Measurements from ENCODE around the gene MYLK.
"Not testable (repeated sequence)": the region's sequence is repeated elsewhere in the genome, so short reads cannot be mapped to it uniquely, and the experiment has no call there.

Gene MYLK

DNA sequence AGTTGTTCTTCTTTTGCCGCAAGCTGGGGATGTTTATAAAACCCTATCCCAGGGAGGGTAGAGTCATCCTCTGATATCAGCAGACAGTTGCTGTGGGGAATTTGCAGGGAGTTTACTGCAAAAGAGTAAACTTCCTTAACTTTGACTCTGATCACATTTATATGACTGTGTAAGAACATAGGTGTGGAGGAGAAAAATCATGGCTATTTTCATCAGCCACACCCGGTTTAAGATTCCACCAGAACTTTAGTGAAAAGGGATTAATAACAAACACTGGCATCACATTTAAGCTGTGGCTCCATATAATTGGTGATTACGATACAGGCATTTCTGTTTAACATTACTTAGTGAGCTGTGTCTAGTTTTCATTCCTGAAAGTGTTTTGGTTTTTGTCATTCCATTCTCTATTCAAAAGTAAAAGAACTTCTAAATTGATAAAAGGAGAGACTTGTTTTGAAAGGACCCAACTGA, 143.1 kb downstream of the MYLK start:
- no peak for DNase-seq

DNA sequence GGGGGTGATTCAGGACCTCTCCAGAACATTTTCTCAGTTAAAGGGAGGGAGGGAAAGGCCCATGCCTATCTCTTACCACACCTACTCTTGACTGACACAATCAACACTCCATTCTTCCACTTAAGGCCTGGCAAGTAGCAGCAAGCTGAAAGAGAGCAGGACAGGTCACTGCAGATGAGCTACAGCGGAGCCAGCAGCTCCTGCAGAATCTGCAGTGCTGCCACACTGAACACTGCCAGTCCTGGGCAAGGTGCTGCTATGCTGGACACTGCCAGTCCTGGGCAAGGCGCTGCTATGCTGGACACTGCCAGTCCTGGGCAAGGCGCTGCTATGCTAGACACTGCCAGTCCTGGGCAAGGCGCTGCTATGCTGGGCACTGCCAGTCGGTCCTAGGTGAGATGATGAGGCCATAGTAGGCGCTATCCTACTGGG, 143.7 kb downstream of the MYLK start:
- DNase-seq = no peak

DNA sequence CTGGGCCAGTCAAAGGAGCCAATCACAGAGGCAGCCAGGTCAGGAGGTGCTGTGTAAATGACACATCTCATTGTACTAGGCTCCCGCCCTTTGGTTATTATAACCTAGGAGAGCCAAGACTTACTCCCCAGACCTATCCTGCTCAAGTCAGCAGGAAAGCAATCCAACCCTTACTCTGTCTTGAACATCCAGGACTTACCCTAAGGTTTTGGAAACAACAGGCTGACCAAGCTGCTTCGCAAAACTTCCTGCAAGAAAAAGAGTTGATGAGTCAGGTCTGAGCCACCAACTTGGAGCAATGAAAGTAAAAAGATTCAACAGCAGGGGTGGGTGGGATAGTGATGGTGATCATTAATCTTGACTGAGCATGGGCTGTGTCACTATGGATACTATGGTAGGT, 144.4 kb downstream of the MYLK start:
- no peak for DNase-seq

DNA sequence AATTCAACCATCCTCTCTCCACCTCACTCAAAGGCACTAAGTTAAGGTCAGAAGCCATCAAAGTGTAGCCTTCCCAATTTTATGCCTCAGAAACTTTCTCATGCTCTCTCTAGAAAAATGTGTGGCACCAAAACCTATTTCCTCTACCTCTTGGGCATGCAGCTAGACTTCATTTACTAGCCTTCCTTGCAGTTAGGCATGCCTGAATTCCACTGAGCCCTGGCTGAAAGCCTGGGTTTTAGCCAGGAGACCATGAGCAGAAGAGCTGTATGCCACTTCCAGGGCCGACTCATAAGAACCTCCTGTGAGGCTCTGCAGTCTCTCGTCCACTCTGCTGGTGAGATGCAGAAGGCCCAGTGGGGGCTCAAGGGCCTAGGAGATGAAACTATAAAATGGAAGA, 145.0 kb downstream of the MYLK start:
- no peak for DNase-seq

DNA sequence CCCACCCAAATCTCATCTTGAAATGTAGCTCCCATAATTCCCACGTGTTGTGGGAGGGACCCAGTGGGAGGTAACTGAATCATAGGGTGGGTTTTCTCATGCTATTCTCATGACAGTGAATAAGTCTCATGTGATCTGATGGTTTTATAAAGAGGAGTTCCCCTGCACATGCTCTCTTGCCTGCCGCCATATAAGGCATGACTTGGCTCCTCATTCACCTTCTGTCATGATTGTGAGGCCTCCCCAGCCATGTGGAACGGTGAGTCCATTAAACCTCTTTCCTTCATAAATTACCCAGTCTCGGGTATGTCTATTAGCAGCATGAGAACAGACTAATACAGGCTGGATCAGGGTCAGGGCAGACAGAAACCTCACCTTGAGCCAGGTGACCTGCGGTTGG, 145.6 kb downstream of the MYLK start:
- not testable (repeated sequence) for DNase-seq

DNA sequence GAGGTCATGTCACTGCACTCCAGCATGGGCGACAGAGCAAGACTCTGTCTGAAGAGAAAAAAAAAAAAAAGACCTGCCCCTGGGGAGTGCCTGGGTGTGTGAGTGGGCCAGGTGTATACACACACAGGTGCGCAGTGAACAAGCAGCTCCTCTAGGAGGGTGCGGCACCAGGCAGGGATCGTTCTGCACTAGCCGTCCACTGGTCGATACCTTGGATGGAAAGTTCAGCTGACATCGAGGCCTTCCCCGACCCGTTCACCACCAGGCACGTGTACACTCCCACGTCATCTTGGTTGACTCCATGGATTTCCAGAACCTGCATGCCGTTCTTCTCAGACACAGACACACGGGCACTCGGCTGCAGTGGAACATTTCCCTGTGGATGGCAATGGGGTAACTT, 147.0 kb downstream of the MYLK start:
- DNase-seq = no peak

DNA sequence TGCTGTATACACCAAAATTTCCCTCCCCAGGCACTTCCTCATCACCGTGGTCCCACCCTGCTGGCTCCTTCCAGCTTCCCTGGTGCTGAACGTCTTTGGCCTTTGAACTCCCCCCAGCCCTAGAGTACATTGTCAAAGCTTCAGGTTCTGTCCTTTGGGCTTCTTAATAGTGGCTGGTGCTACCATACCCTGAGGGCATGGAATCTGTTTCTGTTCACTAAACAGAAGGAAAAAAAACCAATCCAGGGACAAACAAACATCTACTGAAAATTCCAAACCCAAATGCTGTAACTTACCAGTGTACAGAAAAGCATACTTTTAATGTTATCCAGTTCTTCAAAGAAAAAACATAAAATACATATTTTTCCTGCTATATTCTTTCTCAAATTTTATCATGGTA, 148.7 kb downstream of the MYLK start:
- no peak for DNase-seq

DNA sequence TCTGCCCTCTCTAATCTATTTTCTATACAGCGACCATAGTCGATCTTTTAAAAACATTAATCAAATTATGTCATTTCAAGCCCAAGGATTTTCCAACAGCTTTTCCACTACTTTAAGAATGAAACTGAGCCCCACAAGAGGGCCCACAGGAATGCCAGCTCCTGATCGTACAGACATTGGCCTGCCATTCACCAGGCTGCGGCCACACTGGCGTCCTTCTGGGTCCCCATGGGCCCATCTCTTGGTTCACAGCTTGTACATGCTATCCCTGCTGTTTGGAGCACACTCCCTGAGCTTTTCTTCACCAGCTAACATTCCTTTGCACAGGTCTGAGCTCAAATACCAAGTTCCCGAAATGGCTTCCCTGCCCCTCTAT, 149.6 kb downstream of the MYLK start:
- no peak for DNase-seq

DNA sequence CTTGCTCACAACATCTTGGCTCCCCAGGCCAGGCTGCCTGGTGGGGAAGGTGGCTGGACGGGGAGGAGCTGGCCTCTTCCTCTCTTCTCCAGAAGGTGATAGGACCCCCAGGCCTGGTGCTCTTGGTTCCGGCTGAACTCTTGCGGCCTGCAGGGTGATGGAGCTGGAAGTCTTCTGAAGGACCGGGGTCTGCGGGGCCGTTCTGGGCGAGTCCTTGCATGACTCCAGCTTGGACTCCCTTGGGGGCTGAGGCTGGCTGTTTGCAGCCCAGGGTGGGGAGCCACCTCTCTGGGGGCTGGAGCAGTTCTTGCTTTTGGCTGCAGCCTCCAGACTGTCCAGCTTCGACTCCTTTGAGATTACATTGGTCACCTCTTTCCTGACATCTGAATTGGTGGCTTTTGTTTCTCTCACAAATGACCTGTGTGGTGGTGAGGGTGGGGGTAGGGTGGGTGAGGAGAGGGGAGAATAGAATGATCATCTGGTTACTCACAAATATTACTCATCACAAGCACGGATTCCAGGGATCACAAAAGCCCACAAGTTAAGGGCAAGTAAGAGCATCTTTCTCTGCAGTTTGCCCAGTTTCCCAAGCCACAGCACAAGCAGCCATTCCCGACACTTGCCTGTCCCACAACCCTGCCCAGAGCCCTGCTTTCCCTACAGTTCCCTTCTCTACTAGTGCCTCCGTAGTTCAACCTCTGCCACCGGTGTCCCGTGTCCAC, 150.2 kb downstream of the MYLK start:
- DNase-seq = no peak

DNA sequence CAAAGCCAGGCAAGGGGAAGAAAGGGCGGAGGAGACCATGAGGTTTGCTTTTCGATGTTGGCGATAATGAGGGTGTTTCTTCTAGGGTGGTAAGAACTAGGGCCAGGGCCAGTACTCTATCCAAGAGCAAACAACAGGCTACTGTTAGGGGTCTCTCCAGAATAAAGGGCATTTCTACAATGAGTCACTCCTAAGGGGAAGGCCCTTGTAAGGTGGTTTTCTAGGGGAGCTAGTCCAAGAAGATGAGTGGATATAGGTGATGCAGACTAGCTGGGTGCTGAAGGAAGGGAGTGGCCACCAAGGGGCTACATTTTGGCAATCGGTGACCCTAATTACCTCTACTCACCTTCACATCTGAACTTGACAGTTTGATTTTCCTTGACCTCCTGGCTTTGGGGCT, 150.8 kb downstream of the MYLK start:
- no peak for DNase-seq

DNA sequence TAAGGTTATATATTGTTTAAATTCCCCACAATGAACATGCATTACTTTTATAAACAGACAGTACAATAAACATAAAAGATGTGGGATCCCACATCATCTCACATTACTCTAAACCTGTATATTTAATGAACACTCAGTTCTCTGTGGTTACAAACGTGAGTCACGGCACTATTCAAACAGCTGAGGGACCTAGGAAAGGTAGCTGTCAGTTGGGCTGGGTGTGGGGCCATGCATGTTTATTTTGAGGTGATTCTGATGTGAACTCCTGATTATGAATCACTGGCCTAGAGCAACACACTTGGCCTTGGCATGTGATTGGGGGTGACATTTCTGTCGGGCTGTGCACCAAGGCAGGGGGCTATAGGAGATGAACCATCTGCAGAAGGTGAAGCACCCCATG, 151.7 kb downstream of the MYLK start:
- DNase-seq = no peak

DNA sequence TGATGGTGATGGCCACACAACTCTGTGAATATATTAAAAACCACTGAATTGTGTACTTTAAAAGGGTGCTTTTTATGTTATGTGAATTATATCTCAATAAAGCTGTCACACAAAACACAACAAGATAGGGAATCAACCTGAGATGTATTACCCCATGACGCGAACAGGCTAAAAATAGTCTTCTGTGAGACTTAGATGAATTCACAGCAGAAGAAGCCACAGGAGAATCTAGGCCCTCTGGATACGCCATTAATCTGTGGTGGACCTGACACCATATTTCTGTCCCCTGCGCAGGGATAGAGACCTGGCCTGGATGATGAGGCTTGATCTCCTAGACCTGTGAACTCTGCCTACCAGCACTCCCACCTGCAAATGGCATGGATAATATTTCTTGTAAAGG, 153.3 kb downstream of the MYLK start:
- no peak for DNase-seq

DNA sequence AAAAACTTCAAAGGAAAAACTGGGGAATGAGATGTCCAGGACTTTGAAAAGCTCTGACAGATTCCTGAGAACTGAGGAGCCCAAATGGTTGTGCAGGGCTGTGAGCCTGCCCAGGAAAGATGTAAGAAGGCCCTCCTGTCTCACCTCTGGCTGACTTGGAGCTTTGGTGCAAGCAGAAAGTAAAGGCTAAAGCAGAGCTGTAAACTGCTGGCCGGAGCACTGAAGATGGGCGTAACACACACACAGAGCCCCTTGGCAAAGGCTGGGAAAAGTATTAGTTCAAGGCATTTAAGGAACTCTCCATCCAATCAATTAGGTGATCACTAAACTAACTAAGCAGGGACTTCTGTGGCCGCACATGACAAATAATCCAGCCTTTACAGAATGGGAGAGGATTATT, 155.1 kb downstream of the MYLK start:
- DNase-seq = no peak

DNA sequence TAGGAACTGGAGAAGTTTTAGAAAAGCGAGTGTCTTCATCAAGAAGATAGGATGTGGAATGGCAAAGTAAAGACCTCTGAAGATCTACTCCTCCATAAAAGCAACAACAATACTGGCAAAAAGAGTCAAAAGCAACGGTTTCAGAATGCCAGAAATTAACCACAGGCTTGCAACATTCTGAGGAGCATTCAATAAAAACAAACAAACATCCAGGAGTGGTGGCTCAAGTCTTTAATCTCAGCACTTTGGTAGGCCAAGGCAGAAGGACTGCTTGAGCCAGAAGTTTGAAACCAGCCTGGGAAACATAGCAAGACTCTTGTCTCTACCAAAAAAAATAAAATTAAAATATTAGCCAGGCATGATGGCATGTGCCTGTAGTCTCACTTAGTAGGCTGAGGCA, 156.1 kb downstream of the MYLK start:
- no peak for DNase-seq

DNA sequence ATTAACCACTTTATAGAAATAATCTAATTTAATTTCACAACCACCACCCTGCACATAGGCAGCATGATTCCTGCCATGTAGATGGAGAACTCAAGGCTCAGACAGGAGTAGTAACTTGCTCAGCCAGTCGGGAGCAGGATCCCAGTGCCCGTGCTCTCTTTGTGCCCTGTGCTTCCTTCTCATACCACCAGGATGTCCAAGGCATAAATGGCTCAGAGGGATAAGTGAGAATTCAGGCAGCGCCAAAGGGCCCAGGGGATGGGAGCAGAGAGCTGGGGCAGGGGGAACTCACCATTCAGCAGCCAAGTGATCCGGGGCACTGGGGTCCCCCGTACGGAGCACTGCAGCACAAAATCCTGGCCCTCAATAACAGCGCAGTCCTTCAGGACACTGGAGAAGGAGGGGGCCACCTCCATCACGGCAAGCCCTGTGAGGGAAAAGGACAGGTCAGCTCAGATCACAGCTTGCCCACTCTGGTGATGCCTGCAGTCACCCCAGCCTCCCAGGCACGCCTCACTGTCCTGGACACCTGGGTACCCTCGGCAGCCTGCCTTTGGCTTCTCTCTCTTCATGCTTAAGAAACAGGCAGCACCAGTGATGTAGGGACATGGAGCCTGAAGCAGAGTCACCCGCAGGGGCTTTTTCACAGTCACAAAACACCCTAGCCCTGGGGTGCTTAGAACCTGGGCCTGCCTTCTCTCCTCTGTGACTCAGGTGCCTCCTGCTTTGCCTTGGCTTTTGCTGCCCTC, 158.3 kb downstream of the MYLK start:
- no peak for DNase-seq

DNA sequence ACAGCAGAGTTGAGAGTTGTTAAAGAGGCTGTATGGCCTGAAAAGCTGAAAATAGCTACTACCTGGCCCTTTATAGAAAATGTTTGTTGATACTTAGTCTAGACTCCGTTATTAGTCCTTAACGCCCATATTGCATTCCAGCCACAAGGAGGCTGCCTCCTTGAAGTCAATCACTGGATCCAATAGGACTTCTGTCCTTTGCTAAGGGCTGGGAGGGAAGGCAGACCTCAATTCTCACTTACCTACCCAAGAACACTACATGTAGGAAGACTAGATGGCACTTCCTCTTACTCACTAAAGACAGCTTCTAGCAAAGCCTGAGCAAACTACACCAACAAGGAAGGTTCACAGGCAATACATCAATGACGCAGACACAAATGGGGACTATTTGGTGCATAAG, 159.8 kb downstream of the MYLK start:
- DNase-seq = no peak

DNA sequence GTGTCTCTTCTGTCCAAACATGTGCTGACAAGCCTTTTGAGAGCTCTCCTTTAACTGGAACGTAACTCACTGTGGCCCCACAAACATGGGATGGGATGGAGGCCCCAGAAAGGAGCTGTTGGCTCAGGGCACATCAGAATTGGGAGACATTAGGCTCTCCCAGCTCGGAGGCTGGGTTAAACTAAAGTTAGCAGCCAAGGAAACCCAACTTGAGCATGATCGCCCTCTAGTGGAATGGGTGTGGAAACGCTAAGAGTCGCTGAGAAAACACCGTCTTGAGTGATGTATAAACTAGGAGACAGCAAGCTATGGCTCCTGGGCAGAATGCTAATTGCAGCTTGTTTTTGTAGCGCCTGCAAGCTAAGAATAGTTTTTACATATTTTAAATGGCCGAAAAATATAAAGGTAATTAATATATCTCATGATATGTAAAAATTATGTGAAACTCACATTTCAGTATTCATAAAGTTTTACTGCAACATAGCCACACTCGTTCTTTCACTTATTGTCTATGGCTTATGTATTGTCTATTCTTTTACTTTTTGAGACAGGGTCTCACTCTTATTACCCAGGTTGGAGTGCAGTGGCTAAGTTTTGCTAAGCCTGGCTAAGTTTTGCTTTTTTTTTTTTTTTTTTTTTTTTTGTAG, 160.5 kb downstream of the MYLK start:
- DNase-seq = peak; percentile 20

DNA sequence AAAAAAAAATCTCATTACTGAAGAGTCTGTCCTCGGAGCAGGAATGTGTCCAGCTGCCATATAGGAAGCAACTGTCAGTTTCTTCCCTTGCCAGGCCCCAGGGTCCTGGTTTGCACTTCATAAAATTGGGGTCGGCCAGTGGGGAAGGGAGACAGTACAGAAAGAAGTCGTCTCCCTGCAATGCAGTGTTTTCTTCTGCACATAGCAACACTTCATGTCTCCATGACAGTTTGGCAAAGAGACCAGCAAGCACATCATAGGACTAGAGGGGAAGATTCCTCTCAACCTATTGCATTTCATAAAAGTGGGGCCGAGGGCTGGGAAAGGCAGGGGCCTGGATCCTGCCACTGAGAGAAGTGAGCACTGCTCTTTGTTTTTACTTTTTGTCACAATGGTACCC, 161.1 kb downstream of the MYLK start:
- DNase-seq = no peak

DNA sequence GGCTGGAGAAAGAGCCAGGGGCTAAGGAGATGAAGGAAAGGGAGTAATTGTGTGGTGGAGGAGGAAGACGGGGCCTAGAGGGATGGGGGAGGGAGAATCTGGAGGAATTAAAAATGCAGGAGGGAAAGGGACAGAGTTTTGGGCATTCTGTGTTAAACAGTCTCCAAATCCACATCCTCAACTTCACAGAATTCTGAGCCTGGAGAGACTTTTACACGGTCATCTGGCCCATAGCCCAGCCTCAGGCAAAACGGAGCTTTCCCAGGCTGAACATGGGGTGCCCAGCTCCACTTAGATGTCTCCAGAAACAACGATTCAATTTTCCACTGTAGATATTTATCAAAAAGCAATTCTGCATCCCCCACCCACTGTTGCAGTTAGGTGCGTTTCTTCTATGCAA, 161.7 kb downstream of the MYLK start:
- DNase-seq = no peak

DNA sequence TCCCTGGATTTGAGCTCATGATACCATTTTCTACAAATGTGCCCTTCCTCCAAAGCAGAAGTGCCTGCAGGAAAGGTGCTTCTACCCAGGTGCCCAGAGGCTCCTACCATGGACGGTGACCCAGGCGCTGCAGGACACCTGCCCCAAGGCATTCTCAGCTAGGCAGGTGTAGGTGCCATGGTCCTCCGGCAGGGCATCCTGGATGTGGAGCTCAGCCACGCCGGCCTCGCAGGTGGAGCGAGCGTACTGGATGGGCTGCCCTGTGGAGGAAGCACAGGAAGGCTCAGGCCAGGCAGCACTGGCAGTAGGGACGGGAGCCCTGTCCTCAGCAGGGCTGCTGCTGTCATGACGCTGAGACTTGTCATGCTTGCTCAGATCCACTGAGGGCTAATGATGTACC, 162.1 kb downstream of the MYLK start:
- DNase-seq = no peak

DNA sequence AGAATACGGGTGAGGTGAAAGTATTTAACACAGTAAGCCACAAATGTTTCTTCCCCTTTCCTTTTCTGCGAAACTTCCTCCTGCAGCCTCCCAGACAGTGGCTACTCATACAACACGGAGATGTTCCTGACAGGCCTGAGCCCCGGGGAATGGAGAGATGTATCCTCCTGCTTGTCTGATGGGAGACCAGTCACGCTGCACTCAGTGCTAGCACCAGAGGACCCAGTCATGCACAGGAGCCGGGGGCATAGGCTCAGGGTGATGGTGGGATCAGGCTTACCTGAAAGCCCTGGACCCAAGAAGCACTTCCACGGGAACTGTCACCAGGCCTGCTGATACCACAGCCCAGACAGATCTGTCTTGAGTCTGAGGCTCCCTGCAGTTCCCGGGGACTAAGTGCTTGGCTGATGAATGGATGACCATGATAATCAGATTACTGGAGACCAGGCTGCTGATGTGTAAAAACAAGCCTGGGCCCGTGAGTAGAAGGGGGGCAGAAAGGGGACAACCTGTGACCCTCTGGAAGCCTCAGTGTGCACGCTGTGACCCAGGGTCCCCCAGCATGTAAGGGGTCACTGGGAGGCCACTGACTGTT, 162.9 kb downstream of the MYLK start:
- not testable (repeated sequence) for DNase-seq

DNA sequence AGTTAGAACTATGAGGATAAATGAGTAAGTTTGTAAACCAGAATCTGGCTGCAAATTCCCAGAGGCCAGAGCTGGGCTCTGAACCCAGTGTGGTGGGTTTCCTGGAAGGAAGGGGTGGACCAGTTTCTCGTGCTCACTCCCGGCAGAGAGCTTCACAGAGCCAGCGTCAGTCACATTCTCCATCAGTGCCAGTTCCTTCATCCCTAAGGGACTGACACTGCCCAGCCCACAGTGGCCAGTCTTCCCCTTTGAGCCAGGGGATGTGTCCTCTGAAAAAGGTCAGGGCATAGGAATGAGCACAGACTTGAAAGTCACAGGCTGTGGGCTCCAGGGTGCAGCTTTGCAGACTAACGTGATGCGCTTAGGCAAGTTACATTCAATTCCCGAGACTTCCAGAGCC, 163.5 kb downstream of the MYLK start:
- no peak for DNase-seq

DNA sequence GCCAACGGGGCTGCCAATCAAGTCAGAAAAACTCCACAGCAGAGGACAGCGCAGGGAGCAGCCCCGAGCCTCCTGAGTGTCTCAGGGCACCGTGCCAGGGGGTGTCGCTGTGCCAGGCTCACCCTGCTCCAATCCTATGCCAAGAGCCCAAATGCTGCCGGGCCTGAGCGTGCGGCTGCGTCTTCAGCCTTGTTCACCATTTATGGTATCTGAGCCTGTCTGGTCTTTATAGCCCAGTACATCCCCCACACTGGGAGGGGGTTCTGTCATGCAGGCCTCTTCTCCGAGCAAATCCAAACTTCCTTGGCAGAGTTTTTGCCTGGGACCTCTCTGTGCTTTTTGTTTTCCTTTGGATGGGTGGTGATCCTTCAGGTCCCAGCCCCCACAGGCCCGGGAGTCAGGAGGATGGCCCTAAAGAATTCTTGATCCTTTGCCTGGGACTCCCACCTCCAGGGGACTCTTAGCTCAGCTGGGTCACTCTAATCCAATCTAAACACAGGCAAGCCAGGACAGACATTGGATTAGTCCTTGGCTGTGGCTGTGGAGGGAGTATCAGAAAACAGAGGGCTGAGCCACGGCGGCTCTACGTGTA, 164.2 kb downstream of the MYLK start:
- DNase-seq = no peak

Data from NCI-H510A (cell line).